ENCODE results near the gene CREB3L2.

Gene CREB3L2

GRCh38 chr7:137951700-137952425, 50.0 kb downstream of the CREB3L2 start:
- DNase-seq (ENCODE audit: low read depth in 2 of 2): no peak

- DNase-seq (ENCODE audit: low read depth in 2 of 2): no peak
These were observed 50.9 kb downstream of the CREB3L2 start for GRCh38 chr7:137950967-137951366.

GRCh38 chr7:137950263-137950621, 51.6 kb downstream of the CREB3L2 start:
- no peak for DNase-seq (ENCODE audit: low read depth in 2 of 2)

GRCh38 chr7:137949416-137950262, 52.2 kb downstream of the CREB3L2 start:
- DNase-seq (ENCODE audit: low read depth in 2 of 2): no peak

- no peak for DNase-seq (ENCODE audit: low read depth in 2 of 2)
These were observed 53.0 kb downstream of the CREB3L2 start for GRCh38 chr7:137948845-137949330.

- no peak for DNase-seq (ENCODE audit: low read depth in 2 of 2)
These were observed 53.6 kb downstream of the CREB3L2 start for GRCh38 chr7:137948083-137948844.

GRCh38 chr7:137947046-137947445, 54.8 kb downstream of the CREB3L2 start:
- no peak for DNase-seq (ENCODE audit: low read depth in 2 of 2)

GRCh38 chr7:137946011-137946410, 55.9 kb downstream of the CREB3L2 start:
- no peak for DNase-seq (ENCODE audit: low read depth in 2 of 2)

GRCh38 chr7:137944168-137944567, 57.7 kb downstream of the CREB3L2 start:
- no peak for DNase-seq (ENCODE audit: low read depth in 2 of 2)

- DNase-seq (ENCODE audit: low read depth in 2 of 2): no peak
These were observed 58.7 kb downstream of the CREB3L2 start for GRCh38 chr7:137943132-137943551.

- no peak for DNase-seq (ENCODE audit: low read depth in 2 of 2)
These were observed 59.3 kb downstream of the CREB3L2 start for GRCh38 chr7:137942484-137943115.

- DNase-seq (ENCODE audit: low read depth in 2 of 2): no peak
These were observed 61.0 kb downstream of the CREB3L2 start for GRCh38 chr7:137940656-137941518.

GRCh38 chr7:137940218-137940617, 61.7 kb downstream of the CREB3L2 start:
- DNase-seq (ENCODE audit: low read depth in 2 of 2): no peak

- no peak for DNase-seq (ENCODE audit: low read depth in 2 of 2)
These were observed 64.7 kb downstream of the CREB3L2 start for GRCh38 chr7:137937202-137937560.

GRCh38 chr7:137936509-137937201, 65.2 kb downstream of the CREB3L2 start:
- DNase-seq (ENCODE audit: low read depth in 2 of 2): no peak

- DNase-seq (ENCODE audit: low read depth in 2 of 2): no peak
These were observed 65.9 kb downstream of the CREB3L2 start for GRCh38 chr7:137935884-137936508.

- DNase-seq (ENCODE audit: low read depth in 2 of 2): no peak
These were observed 66.7 kb downstream of the CREB3L2 start for GRCh38 chr7:137934941-137935883.

- DNase-seq (ENCODE audit: low read depth in 2 of 2): no peak
These were observed 67.6 kb downstream of the CREB3L2 start for GRCh38 chr7:137934176-137934826.
